GM13976 (cell line): ENCODE measurements around the gene GET4.

Source experiments
- DNase-seq: peaks from one replicate; pipeline ENCODE4 v3.0.0; 2012; ENCODE audit warnings: low spot score
- CTCF ChIP-seq: IDR thresholded peaks from 2 replicates; pipeline ENCODE4 v1.5.1; 2012; ENCODE audit warnings: borderline replicate concordance, mild to moderate bottlenecking; ENCODE audit not compliant: insufficient read depth; ENCODE audit errors: extremely low read depth, missing control alignments, control extremely low read depth
- in situ Hi-C: fragments of 300-500 bp; cut with MboI; formaldehyde crosslinking; loops from one replicate; pipeline ENCODE4 v1.12.0; 2022; ENCODE audit warnings: low sequenced_read_pairs, mixed read lengths, inconsistent platforms; ENCODE audit not compliant: unreplicated experiment

The GET4 gene

GRCh38 chr7:879706-880105 lies 3.4 kb downstream of the GET4 start:
- in situ Hi-C loops: loop anchor here (10.0 kb wide), 1 partner anchor 565 kb away; no protein-coding TSS in a partner anchor

GRCh38 chr7:880450-880849 lies 4.1 kb downstream of the GET4 start:
- in situ Hi-C loops: no loop called here
- TF ChIP-seq CTCF: no peak
- no peak for DNase-seq

More at GRCh38 chr7:879706-880105, 3.4 kb downstream of the GET4 start:
- TF ChIP-seq CTCF: no peak
- DNase-seq: no peak

GRCh38 chr7:881441-882234 lies 5.3 kb downstream of the GET4 start:
- no peak for DNase-seq
- no peak for TF ChIP-seq CTCF
- in situ Hi-C loops: no loop called here

GRCh38 chr7:882336-883035 lies 6.1 kb downstream of the GET4 start:
- no peak for DNase-seq
- in situ Hi-C loops: no loop called here
- TF ChIP-seq CTCF: no peak

GRCh38 chr7:883055-884021 lies 7.0 kb downstream of the GET4 start:
- no peak for TF ChIP-seq CTCF
- no peak for DNase-seq
- in situ Hi-C loops: no loop called here
